Smooth muscle cell (in vitro differentiated cells): ENCODE data around the gene FANCC. TPM values are rescaled to one million over a fixed set of nuclear protein-coding genes. Genes with fewer than 3 reads are reported as not detected.

ENCODE experiments used
- DNase-seq: peaks from one replicate; lab custom pipeline; 2025; ENCODE audit not compliant: unreplicated experiment; lab: John Stamatoyannopoulos, UW
- H2AFZ ChIP-seq: fragments of 200-600 bp; sonication (generic); 2 replicates; pipeline ENCODE4 v1.6.0; 2016; ENCODE audit warnings: antibody characterized with exemption, low read depth, mild to moderate bottlenecking
- H3F3A ChIP-seq: fragments of 200-600 bp; sonication (generic); 2 replicates; pipeline ENCODE4 v1.6.0; 2017; ENCODE audit warnings: antibody characterized with exemption, low read depth
- H3K27ac ChIP-seq: fragments of 200-600 bp; sonication (generic); 2 replicates; pipeline ENCODE4 v1.5.1; 2016; ENCODE audit warnings: low read depth, mild to moderate bottlenecking
- H3K27me3 ChIP-seq: fragments of 200-600 bp; sonication (generic); 2 replicates; pipeline ENCODE4 v1.6.1; 2016; ENCODE audit warnings: low read depth, mild to moderate bottlenecking
- H3K36me3 ChIP-seq: fragments of 200-600 bp; sonication (generic); 2 replicates; pipeline ENCODE4 v1.5.1; 2016; ENCODE audit warnings: low read depth
- H3K4me1 ChIP-seq: fragments of 200-600 bp; sonication (generic); 2 replicates; pipeline ENCODE4 v1.5.1; 2016; ENCODE audit warnings: low read depth
- H3K4me2 ChIP-seq: fragments of 200-600 bp; sonication (generic); 2 replicates; pipeline ENCODE4 v1.6.0; 2016; ENCODE audit warnings: mild to moderate bottlenecking
- H3K4me3 ChIP-seq: fragments of 200-600 bp; sonication (generic); 2 replicates; pipeline ENCODE4 v1.5.1; 2016; ENCODE audit warnings: mild to moderate bottlenecking
- H3K79me2 ChIP-seq: fragments of 200-600 bp; sonication (generic); 2 replicates; pipeline ENCODE4 v1.6.0; 2016; ENCODE audit warnings: low read depth, mild to moderate bottlenecking
- H3K9ac ChIP-seq: fragments of 200-600 bp; sonication (generic); 2 replicates; pipeline ENCODE4 v1.6.0; 2016; ENCODE audit warnings: low read depth
- H3K9me3 ChIP-seq: fragments of 200-600 bp; sonication (generic); replicated peaks from 2 replicates; pipeline ENCODE4 v1.5.1; 2016; ENCODE audit warnings: low read depth
- H4K20me1 ChIP-seq: fragments of 200-600 bp; sonication (generic); 2 replicates; pipeline ENCODE4 v1.6.0; 2016; ENCODE audit warnings: low read depth
- WGBS: methylation state at CpG from one replicate; pipeline ENCODE4 v1.1.7; 2016; ENCODE audit warnings: low lambda C conversion rate; 5-methylcytosine and 5-hydroxymethylcytosine counted together
- polyA plus RNA-seq: library from polyadenylated mRNA; unstranded; fragments of >200 nt; fragmentation: Nextera tagmentation; extraction: Ambion mirVana; gene quantifications from 2 replicates; pipeline ENCODE4 v1.2.1, GENCODE V29; 2016
- total RNA-seq: library from RNA; depleted of rRNA; stranded (reverse); fragments of >200 nt; gene quantifications from 2 replicates; pipeline ENCODE4 v1.2.3, GENCODE V29; 2014
- TF ChIP-seq, protein P1 (sequence below): fragments of 200-600 bp; sonication (generic); IDR thresholded peaks from 2 replicates; pipeline ENCODE4 v1.5.1; 2017; ENCODE audit warnings: borderline replicate concordance, mild to moderate bottlenecking, antibody characterized with exemption; ENCODE audit not compliant: insufficient read depth, poor library complexity, severe bottlenecking

The FANCC gene
- total and polyA plus RNA-seq, 2 experiments from 2014 or later, result 11.0 to 11.2 TPM

- Histone ChIP-seq H3K79me2 (peaks cover 100% of the 10 kb centered on the region), H3K9ac (no peak overlapping the region), H3K4me3 (no peak overlapping the region), H3K36me3 (no peaks in the 10 kb centered on the region), H3K27me3 (no peaks in the 10 kb centered on the region), H3K4me1 (peaks cover 6% of the 10 kb centered on the region), H4K20me1 (peaks cover 100% of the 10 kb centered on the region), H2AFZ (no peak overlapping the region), H3K27ac (peak overlapping the region; percentile 78), H3F3A (peaks cover 8% of the 10 kb centered on the region), H3K9me3 (no peaks in the 10 kb centered on the region), H3K4me2 (no peak overlapping the region)
- DNase-seq, result no peak
- WGBS, result 94% methylated on average over 10 of the region's 10 CpGs
- TF ChIP-seq, protein P1, sequence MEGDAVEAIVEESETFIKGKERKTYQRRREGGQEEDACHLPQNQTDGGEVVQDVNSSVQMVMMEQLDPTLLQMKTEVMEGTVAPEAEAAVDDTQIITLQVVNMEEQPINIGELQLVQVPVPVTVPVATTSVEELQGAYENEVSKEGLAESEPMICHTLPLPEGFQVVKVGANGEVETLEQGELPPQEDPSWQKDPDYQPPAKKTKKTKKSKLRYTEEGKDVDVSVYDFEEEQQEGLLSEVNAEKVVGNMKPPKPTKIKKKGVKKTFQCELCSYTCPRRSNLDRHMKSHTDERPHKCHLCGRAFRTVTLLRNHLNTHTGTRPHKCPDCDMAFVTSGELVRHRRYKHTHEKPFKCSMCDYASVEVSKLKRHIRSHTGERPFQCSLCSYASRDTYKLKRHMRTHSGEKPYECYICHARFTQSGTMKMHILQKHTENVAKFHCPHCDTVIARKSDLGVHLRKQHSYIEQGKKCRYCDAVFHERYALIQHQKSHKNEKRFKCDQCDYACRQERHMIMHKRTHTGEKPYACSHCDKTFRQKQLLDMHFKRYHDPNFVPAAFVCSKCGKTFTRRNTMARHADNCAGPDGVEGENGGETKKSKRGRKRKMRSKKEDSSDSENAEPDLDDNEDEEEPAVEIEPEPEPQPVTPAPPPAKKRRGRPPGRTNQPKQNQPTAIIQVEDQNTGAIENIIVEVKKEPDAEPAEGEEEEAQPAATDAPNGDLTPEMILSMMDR, result no peak
These were observed 254.2 kb downstream of the FANCC start for GRCh38 chr9:95063300-95063699.

DNA sequence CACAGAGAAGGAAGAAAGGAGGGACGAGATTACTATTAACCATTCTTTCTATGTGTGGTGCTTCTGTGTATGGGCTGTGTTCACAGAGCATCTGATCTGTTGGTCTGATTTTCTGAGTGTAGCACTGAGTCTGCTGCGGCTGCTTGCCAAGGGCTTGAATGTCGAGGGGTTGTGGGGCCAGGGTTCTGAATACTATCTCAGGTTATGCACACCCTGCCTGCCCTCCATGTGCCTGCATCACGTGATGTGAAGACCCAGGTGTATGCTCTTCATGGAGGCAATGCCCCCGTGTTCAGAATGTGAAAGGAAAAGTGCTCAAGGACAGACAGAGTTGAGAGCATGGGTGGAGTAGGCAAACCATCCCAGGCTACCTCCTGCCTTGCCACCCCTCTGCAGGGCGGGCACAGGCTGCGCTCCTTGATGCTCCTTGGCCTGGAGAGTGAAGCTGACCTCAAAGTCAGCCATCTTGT, 254.9 kb downstream of the FANCC start:
- Histone ChIP-seq H3K27me3 (no peaks in the 10 kb centered on the region), H3K36me3 (no peaks in the 10 kb centered on the region), H3K4me2 (no peak overlapping the region), H3K79me2 (peaks cover 100% of the 10 kb centered on the region), H3K27ac (peak overlapping the region; percentile 78), H3K9me3 (no peaks in the 10 kb centered on the region), H4K20me1 (peaks cover 100% of the 10 kb centered on the region), H2AFZ (no peak overlapping the region), H3K4me3 (no peak overlapping the region), H3F3A (peaks cover 8% of the 10 kb centered on the region), H3K9ac (no peak overlapping the region), H3K4me1 (peaks cover 12% of the 10 kb centered on the region)
- 91% methylated on average over 7 of the region's 7 CpGs for WGBS
- no peak for DNase-seq
- TF ChIP-seq, protein P1, result no peak

DNA sequence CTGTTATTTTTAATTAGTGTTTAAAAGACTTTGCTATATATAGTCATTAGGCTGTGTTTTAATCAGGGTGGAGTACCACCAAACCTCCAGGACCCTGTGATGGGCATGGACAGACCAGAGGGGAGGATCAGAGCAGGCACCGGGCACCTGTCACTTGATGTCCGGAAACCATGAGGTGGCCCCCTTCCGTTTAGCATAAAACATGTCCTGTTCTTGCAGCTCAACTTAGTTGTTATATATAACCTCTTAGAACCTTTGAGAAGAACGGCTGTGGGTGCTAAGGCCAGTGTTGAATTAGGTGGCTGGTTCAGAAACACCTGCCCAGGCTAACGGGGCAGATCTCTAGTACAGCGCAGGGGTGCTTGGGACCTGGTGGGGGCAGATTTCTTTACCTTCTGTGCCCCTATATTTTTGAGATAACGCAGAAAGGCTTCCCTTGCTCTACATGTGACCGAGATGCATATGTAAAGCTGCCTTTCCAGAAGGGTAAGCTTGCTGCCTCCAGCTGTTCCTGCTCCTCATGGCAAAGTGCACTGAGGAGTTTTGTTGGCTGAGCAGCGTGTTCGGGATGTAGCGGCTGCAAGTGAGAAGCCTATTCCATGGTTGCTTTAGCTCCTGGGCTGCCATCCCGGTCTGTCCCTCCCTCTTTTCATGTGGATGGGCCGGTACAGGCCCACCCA, 255.5 kb downstream of the FANCC start:
- H3F3A ChIP-seq, result peaks cover 8% of the 10 kb centered on the region
- H3K4me3 ChIP-seq, result no peak overlapping the region
- peaks cover 100% of the 10 kb centered on the region for H3K79me2 ChIP-seq
- no peaks in the 10 kb centered on the region for H3K36me3 ChIP-seq
- no peak for DNase-seq
- TF ChIP-seq, protein P1, result no peak
- no peak overlapping the region for H2AFZ ChIP-seq
- H4K20me1 ChIP-seq, result peaks cover 100% of the 10 kb centered on the region
- H3K4me1 ChIP-seq, result peaks cover 18% of the 10 kb centered on the region
- H3K9me3 ChIP-seq, result no peaks in the 10 kb centered on the region
- H3K27ac ChIP-seq, result peak overlapping the region; percentile 92
- no peak overlapping the region for H3K9ac ChIP-seq
- WGBS, result 87% methylated on average over 13 of the region's 13 CpGs
- H3K27me3 ChIP-seq, result no peaks in the 10 kb centered on the region
- no peak overlapping the region for H3K4me2 ChIP-seq

DNA sequence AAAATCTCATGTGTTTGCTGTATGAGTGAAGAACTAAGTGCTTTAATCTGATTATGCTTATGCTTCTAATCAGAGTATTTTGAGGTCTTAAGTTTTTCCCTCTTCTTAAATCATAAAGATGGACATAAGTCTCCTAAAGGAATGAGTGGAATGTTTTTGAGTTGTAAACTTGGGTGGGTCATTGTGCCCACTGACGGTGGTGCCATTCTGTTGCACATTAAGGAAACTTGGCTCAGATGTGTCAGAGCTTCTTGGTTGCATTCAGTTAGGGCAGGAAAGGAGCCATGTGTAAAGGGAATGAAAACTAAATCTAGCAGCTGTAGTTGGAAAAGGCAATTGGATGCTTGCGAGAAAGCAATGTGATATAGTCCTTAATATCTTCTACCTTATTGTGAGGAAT, 256.6 kb downstream of the FANCC start:
- peak overlapping the region; percentile 83 for H3K4me2 ChIP-seq
- 79% methylated on average over 2 of the region's 2 CpGs for WGBS
- no peak overlapping the region for H3K9ac ChIP-seq
- no peaks in the 10 kb centered on the region for H3K27me3 ChIP-seq
- H4K20me1 ChIP-seq, result peaks cover 100% of the 10 kb centered on the region
- no peaks in the 10 kb centered on the region for H3K9me3 ChIP-seq
- no peak for DNase-seq
- no peak overlapping the region for H3K4me3 ChIP-seq
- H3K4me1 ChIP-seq, result peaks cover 30% of the 10 kb centered on the region
- peak overlapping the region; percentile 92 for H3K27ac ChIP-seq
- H2AFZ ChIP-seq, result no peak overlapping the region
- H3K36me3 ChIP-seq, result no peaks in the 10 kb centered on the region
- peaks cover 18% of the 10 kb centered on the region for H3F3A ChIP-seq
- TF ChIP-seq, protein P1, result no peak
- peaks cover 100% of the 10 kb centered on the region for H3K79me2 ChIP-seq
